ENCODE data around the gene CD300LG. TPM values are rescaled to one million over a fixed set of nuclear protein-coding genes. Genes with fewer than 3 reads are reported as not detected.

The CD300LG gene
- total RNA-seq, 2 experiments from 2014 or later: not detected

GRCh38 chr17:43906951-43907424 is 60.0 kb downstream of the CD300LG start:
- no peak overlapping the region for H3K27ac Mint-ChIP-seq

GRCh38 chr17:43907425-43907981 is 60.5 kb downstream of the CD300LG start, which contains the start of gene MPP2:
Gene MPP2, minus strand, starts transcription at chr17:43907536. Its CDS starts 3,076 bp downstream, at chr17:43904460.
- H3K27ac Mint-ChIP-seq: no peak within 1 kb of the TSS

More at GRCh38 chr17:43906951-43907424, 60.0 kb downstream of the CD300LG start:
- Mint-ChIP-seq H3K36me3 (ENCODE audit: low read depth) (no peaks in the 10 kb centered on the region), H3K4me1 (ENCODE audit: low read depth) (peaks cover 18% of the 10 kb centered on the region), H3K4me3 (peak overlapping the region; percentile 63), H3K9me3 (no peaks in the 10 kb centered on the region), H3K27me3 (ENCODE audit: low read depth) (peaks cover 4% of the 10 kb centered on the region)
- CTCF ChIA-PET: interaction anchor here (1.0 to 6.3 kb wide), 2 partner anchors 16 to 29 kb away, joined by 3 to 31 read pairs; no protein-coding TSS in a partner anchor
- intact Hi-C loops (cut with micrococcal nuclease): no loop called here
- DNase-seq: peak; percentile 12

GRCh38 chr17:43907998-43908721 is 61.2 kb downstream of the CD300LG start:
- Mint-ChIP-seq H3K27me3 (ENCODE audit: low read depth) (peaks cover 4% of the 10 kb centered on the region), H3K36me3 (ENCODE audit: low read depth) (no peaks in the 10 kb centered on the region), H3K9me3 (no peaks in the 10 kb centered on the region), H3K4me3 (peak overlapping the region; percentile 8), H3K27ac (no peak overlapping the region), H3K4me1 (ENCODE audit: low read depth) (peaks cover 18% of the 10 kb centered on the region)
- intact Hi-C loops (cut with micrococcal nuclease): no loop called here
- CTCF ChIA-PET: interaction anchor here (0.7 to 6.3 kb wide), 9 partner anchors 9 to 152 kb away, joined by 3 to 31 read pairs (median 10); no protein-coding TSS in a partner anchor
- DNase-seq: peak; percentile 53

More at GRCh38 chr17:43907425-43907981, 60.5 kb downstream of the CD300LG start, which contains the start of gene MPP2:
- CTCF ChIA-PET: interaction anchor here (1.0 to 6.3 kb wide), 4 partner anchors 16 to 89 kb away, joined by 3 to 31 read pairs (median 10); no protein-coding TSS in a partner anchor
- H3K4me3 Mint-ChIP-seq: peak within 1 kb of the TSS; percentile 63
- intact Hi-C loops (cut with micrococcal nuclease): no loop called here
- peaks cover 4% of the 10 kb centered on the region for H3K27me3 Mint-ChIP-seq (ENCODE audit: low read depth)
- peak; percentile 64 for DNase-seq
- no peaks in the 10 kb centered on the region for H3K9me3 Mint-ChIP-seq
- no peaks in the 10 kb centered on the region for H3K36me3 Mint-ChIP-seq (ENCODE audit: low read depth)
- peaks cover 18% of the 10 kb centered on the region for H3K4me1 Mint-ChIP-seq (ENCODE audit: low read depth)

GRCh38 chr17:43909537-43910231 is 62.7 kb downstream of the CD300LG start:
- Mint-ChIP-seq H3K9me3 (no peaks in the 10 kb centered on the region), H3K4me3 (no peak overlapping the region), H3K27ac (no peak overlapping the region), H3K36me3 (ENCODE audit: low read depth) (no peaks in the 10 kb centered on the region), H3K27me3 (ENCODE audit: low read depth) (peaks cover 4% of the 10 kb centered on the region), H3K4me1 (ENCODE audit: low read depth) (peaks cover 18% of the 10 kb centered on the region)
- intact Hi-C loops (cut with micrococcal nuclease): no loop called here
- CTCF ChIA-PET: interaction anchor here (0.5 to 6.3 kb wide), 22 partner anchors 8 to 276 kb away, joined by 3 to 31 read pairs (median 4); no protein-coding TSS in a partner anchor
- no peak for DNase-seq

GRCh38 chr17:43911904-43912303 is 64.9 kb downstream of the CD300LG start:
- no peak for DNase-seq
- Mint-ChIP-seq H3K4me1 (ENCODE audit: low read depth) (peaks cover 14% of the 10 kb centered on the region), H3K36me3 (ENCODE audit: low read depth) (no peaks in the 10 kb centered on the region), H3K4me3 (no peak overlapping the region), H3K9me3 (no peaks in the 10 kb centered on the region), H3K27me3 (ENCODE audit: low read depth) (no peaks in the 10 kb centered on the region), H3K27ac (no peak overlapping the region)
- CTCF ChIA-PET: interaction anchor here (1.3 to 6.3 kb wide), 4 partner anchors 10 to 34 kb away, joined by 7 to 31 read pairs (median 16); no protein-coding TSS in a partner anchor
- intact Hi-C loops (cut with micrococcal nuclease): no loop called here

- CTCF ChIA-PET: interaction anchor here (1.3 to 1.7 kb wide), 2 partner anchors 13 to 25 kb away, joined by 4 to 7 read pairs; no protein-coding TSS in a partner anchor
- Mint-ChIP-seq H3K4me1 (ENCODE audit: low read depth) (peaks cover 17% of the 10 kb centered on the region), H3K36me3 (ENCODE audit: low read depth) (no peaks in the 10 kb centered on the region), H3K9me3 (no peaks in the 10 kb centered on the region), H3K27ac (no peak overlapping the region), H3K27me3 (ENCODE audit: low read depth) (no peaks in the 10 kb centered on the region), H3K4me3 (no peak overlapping the region)
- intact Hi-C loops (cut with micrococcal nuclease): no loop called here
- no peak for DNase-seq
Observed at GRCh38 chr17:43912635-43913304, 65.8 kb downstream of the CD300LG start.

Other genes with a start within 250 kb of the CD300LG start
- under 1 TPM; 0.12 to 0.17 TPM for gene MEOX1, start 185.3 kb upstream of the CD300LG start, total RNA-seq
- gene SOST, start 88.4 kb upstream of the CD300LG start, total RNA-seq: not detected
- gene DUSP3, start 68.2 kb upstream of the CD300LG start, total RNA-seq: 10 to 100 TPM; 12.2 to 13.5 TPM
- not detected for gene CFAP97D1, start 66.7 kb upstream of the CD300LG start, total RNA-seq
- under 1 TPM; 0.30 to 0.33 TPM for gene MPP3, start 14.0 kb upstream of the CD300LG start, total RNA-seq
- 1 to 10 TPM; 2.3 to 2.5 TPM for gene MPP2, start 60.4 kb downstream of the CD300LG start, total RNA-seq
- gene PPY, start 95.3 kb downstream of the CD300LG start, total RNA-seq: not detected
- not detected for gene PYY, start 106.8 kb downstream of the CD300LG start, total RNA-seq
- under 1 TPM; 0.17 to 0.31 TPM for gene NAGS, start 157.4 kb downstream of the CD300LG start, total RNA-seq
- 10 to 100 TPM; 25.6 to 26.7 TPM for gene TMEM101, start 167.8 kb downstream of the CD300LG start, total RNA-seq
- 10 to 100 TPM; 79.8 to 83.9 TPM for gene LSM12, start 219.5 kb downstream of the CD300LG start, total RNA-seq
- gene G6PC3, start 223.6 kb downstream of the CD300LG start, total RNA-seq: 10 to 100 TPM; 15.9 to 19.4 TPM